MG63 (cell line): Measurements from ENCODE around the gene BMP5. TPM values are rescaled to one million over a fixed set of nuclear protein-coding genes. Genes with fewer than 3 reads are reported as not detected.

ENCODE experiments used
- DNase-seq: peaks from one replicate; pipeline ENCODE4 v3.0.0-alpha.2; 2020
- H3K27me3 ChIP-seq: fragments of 250-450 bp; sonication (Bioruptor Pico); 2 replicates; pipeline ENCODE4 v1.5.1; 2020; ENCODE audit warnings: mild to moderate bottlenecking, moderate library complexity
- H3K36me3 ChIP-seq: fragments of 250-450 bp; sonication (Bioruptor Pico); 2 replicates; pipeline ENCODE4 v1.5.1; 2020; ENCODE audit warnings: mild to moderate bottlenecking, moderate library complexity
- H3K4me3 ChIP-seq: fragments of 250-450 bp; sonication (Bioruptor Pico); 2 replicates; pipeline ENCODE4 v1.5.1; 2020; ENCODE audit warnings: mild to moderate bottlenecking, moderate library complexity
- H3K9me3 ChIP-seq: fragments of 250-450 bp; sonication (Bioruptor Pico); 2 replicates; pipeline ENCODE4 v1.5.1; 2020; ENCODE audit warnings: mild to moderate bottlenecking, moderate library complexity
- total RNA-seq: library from RNA; depleted of rRNA; stranded (reverse); fragments of >200 nt; shearing (Covaris generic); gene quantifications from 2 replicates; pipeline ENCODE4 v1.2.3, GENCODE V29; 2014; ENCODE audit warnings: low replicate concordance

BMP5 gene
- total RNA-seq, 1 experiment from 2014 or later, result 4.7 TPM

DNA sequence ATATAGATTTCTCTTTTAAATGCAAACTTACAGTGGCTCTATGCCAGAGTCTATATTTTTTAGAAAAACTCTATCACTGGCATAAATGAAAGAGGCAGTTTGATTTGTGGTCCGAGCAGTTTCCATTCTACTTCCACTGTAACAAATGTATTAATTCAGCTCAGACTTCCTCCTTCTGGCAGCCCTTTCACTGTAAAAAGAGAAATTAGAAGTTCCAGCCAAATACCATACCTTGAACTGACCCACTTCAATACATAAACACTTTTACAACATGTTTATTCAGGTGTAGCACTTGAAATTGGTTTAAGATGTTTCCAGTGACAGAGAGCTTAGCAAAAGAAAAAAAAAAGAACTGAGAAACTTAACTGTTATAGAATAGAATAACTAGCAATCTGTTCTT is 99.3 kb downstream of the BMP5 start:
- no peaks in the 10 kb centered on the region for H3K27me3 ChIP-seq
- H3K4me3 ChIP-seq, result no peak overlapping the region
- DNase-seq, result no peak
- H3K36me3 ChIP-seq, result no peaks in the 10 kb centered on the region
- H3K9me3 ChIP-seq, result no peaks in the 10 kb centered on the region

DNA sequence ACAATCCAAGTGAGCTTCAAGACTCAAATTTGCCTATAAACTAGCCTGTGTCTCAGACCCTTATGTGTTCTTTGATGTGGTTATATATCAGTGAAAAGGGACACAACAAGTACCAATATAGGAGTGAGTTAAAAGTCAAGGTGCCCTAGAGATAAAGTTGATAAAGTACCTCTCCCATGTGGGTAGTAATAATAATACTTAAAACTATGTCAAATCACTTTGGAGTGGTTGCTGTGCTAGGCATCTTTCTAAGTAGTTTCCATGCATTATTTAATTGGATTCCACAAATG is 100.4 kb downstream of the BMP5 start:
- Histone ChIP-seq H3K27me3 (no peaks in the 10 kb centered on the region), H3K36me3 (no peaks in the 10 kb centered on the region), H3K4me3 (no peak overlapping the region), H3K9me3 (no peaks in the 10 kb centered on the region)
- no peak for DNase-seq

DNA sequence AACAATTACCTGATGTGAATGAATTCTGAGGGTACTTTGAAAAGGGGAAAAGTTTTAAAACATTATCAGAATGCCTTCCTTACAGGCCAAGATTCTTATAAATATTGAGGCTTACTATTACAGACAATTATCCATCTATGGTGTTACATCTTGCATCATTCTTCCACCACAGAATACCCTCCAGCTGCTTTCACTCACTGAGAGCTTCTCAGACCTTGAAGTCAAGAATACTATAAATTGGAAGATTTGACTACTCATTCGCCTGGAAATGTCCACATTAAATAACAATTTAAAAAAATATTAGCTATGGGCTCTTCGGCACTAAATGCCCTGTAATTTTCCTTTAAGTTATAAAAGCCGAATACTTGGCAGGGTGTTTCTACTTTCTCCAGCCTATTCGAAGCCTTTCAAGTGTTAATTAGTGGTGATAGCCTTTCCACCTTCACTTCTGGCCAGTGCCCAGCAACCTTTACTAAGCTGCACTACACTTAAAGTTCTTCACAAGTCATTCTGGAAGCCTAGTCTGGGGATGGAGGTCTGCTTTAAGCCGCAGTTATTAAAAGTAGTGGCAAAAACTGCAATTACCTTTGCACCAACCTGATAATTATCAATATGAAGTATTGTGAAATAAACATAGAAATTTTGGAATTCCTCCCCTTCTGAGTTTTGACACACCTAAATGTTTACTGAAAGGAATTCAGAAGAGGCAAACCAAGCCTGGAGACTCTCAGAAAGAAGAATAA is 100.9 kb downstream of the BMP5 start:
- no peaks in the 10 kb centered on the region for H3K27me3 ChIP-seq
- DNase-seq, result no peak
- H3K4me3 ChIP-seq, result no peak overlapping the region
- no peaks in the 10 kb centered on the region for H3K9me3 ChIP-seq
- no peaks in the 10 kb centered on the region for H3K36me3 ChIP-seq

- Histone ChIP-seq H3K9me3 (no peaks in the 10 kb centered on the region), H3K4me3 (no peak overlapping the region), H3K27me3 (no peaks in the 10 kb centered on the region), H3K36me3 (no peaks in the 10 kb centered on the region)
- DNase-seq, result no peak
Observed at GRCh38 chr6:55773620-55774216, 101.7 kb downstream of the BMP5 start.

DNA sequence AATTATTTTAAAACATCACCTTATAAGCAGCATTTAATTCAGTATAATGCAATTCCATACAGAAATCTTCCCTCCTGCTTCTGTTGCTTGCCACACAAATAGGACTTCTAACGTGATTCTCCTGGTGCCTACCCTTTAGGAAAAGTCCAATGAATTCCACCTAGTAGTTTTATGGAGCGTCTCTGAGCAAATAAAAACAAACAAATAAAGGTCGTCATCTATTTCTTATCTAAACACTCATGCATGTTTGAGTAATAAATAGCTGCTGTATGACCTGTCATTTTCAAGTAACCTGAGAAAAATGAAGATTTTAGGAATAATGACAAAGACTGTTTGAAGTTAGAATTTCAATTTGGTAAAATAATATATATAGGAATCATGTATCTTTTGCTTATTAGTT is 102.7 kb downstream of the BMP5 start:
- H3K4me3 ChIP-seq, result no peak overlapping the region
- H3K36me3 ChIP-seq, result no peaks in the 10 kb centered on the region
- H3K27me3 ChIP-seq, result no peaks in the 10 kb centered on the region
- H3K9me3 ChIP-seq, result no peaks in the 10 kb centered on the region
- DNase-seq, result no peak

- H3K9me3 ChIP-seq, result no peaks in the 10 kb centered on the region; the same call in 1 of the 2 replicates
- no peak for DNase-seq
- no peaks in the 10 kb centered on the region for H3K36me3 ChIP-seq
- H3K27me3 ChIP-seq, result no peaks in the 10 kb centered on the region
- H3K4me3 ChIP-seq, result no peak overlapping the region
Observed at GRCh38 chr6:55759536-55759935, 115.9 kb downstream of the BMP5 start.

- H3K4me3 ChIP-seq, result no peak overlapping the region
Observed at GRCh38 chr6:55758156-55758937, 117.0 kb downstream of the BMP5 start.

GRCh38 chr6:55756531-55757031 is 118.8 kb downstream of the BMP5 start:
- no peak for DNase-seq
- H3K4me3 ChIP-seq, result no peak overlapping the region
- no peaks in the 10 kb centered on the region for H3K27me3 ChIP-seq
- no peaks in the 10 kb centered on the region for H3K36me3 ChIP-seq
- no peaks in the 10 kb centered on the region; the same call in 1 of the 2 replicates for H3K9me3 ChIP-seq

More at GRCh38 chr6:55758156-55758937, 117.0 kb downstream of the BMP5 start:
- DNase-seq, result peak; percentile 20
- Histone ChIP-seq H3K36me3 (no peaks in the 10 kb centered on the region), H3K27me3 (no peaks in the 10 kb centered on the region), H3K9me3 (no peaks in the 10 kb centered on the region; the same call in 1 of the 2 replicates)

DNA sequence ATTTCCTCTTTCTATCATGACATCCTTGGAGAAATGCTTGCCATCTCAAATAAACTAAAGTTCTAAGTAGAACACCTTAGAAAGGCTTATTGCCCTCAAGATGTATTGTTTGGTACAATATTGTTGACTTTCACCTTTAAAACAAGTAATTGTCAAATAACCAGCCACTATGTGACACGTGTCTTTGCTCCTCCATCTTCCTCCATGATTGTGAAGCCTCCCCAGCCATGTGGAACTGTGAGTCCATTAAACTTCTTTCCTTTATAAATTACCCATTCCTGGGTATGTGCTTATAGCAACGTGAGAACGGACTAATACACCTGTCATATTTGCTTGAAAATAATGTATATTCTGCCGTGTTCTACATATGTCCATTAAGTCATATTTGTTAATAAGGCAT is 126.5 kb downstream of the BMP5 start:
- Histone ChIP-seq H3K27me3 (no peaks in the 10 kb centered on the region), H3K9me3 (no peaks in the 10 kb centered on the region), H3K36me3 (no peaks in the 10 kb centered on the region), H3K4me3 (no peak overlapping the region)
- no peak for DNase-seq

GRCh38 chr6:55746473-55746872 is 128.9 kb downstream of the BMP5 start:
- Histone ChIP-seq H3K4me3 (no peak overlapping the region), H3K27me3 (no peaks in the 10 kb centered on the region), H3K9me3 (no peaks in the 10 kb centered on the region), H3K36me3 (no peaks in the 10 kb centered on the region)
- no peak for DNase-seq

GRCh38 chr6:55734256-55734655 is 141.1 kb downstream of the BMP5 start:
- no peaks in the 10 kb centered on the region for H3K36me3 ChIP-seq
- no peak for DNase-seq
- no peaks in the 10 kb centered on the region for H3K27me3 ChIP-seq
- H3K4me3 ChIP-seq, result no peak overlapping the region
- no peaks in the 10 kb centered on the region for H3K9me3 ChIP-seq

GRCh38 chr6:55729665-55730064 is 145.7 kb downstream of the BMP5 start:
- DNase-seq, result no peak
- H3K4me3 ChIP-seq, result no peak overlapping the region
- H3K27me3 ChIP-seq, result no peaks in the 10 kb centered on the region
- no peaks in the 10 kb centered on the region for H3K9me3 ChIP-seq
- H3K36me3 ChIP-seq, result no peaks in the 10 kb centered on the region

- DNase-seq, result no peak
Observed at GRCh38 chr6:55726144-55726543, 149.2 kb downstream of the BMP5 start.

GRCh38 chr6:55714831-55715230 is 160.6 kb downstream of the BMP5 start:
- no peak for DNase-seq
- Histone ChIP-seq H3K36me3 (no peaks in the 10 kb centered on the region), H3K9me3 (no peaks in the 10 kb centered on the region), H3K4me3 (no peak overlapping the region), H3K27me3 (no peaks in the 10 kb centered on the region)

More at GRCh38 chr6:55726144-55726543, 149.2 kb downstream of the BMP5 start:
- no peaks in the 10 kb centered on the region for H3K36me3 ChIP-seq
- H3K27me3 ChIP-seq, result no peaks in the 10 kb centered on the region
- H3K9me3 ChIP-seq, result no peaks in the 10 kb centered on the region
- no peak overlapping the region for H3K4me3 ChIP-seq

DNA sequence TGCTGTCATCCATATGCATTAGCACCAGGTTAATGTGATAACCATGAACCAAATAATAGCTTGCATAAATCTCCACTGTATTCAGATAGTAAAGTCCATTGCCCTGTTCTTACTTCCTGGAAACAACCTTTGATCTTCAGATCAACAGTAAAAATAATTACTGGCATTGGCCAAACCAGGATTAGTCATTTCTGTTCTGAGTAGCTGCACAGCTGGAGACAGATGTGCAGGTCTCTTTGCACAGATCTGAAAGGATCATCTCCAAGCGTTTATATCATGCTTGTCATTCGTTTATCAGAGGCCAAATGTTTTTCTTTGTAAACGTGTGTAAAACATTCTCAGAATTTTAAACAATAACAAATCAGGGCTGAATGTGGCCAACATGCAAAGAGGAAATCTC is 162.0 kb downstream of the BMP5 start:
- Histone ChIP-seq H3K9me3 (no peaks in the 10 kb centered on the region), H3K4me3 (no peak overlapping the region), H3K27me3 (no peaks in the 10 kb centered on the region), H3K36me3 (no peaks in the 10 kb centered on the region)
- DNase-seq, result peak; percentile 61

- no peaks in the 10 kb centered on the region for H3K36me3 ChIP-seq
Observed at GRCh38 chr6:55708711-55709110, 166.7 kb downstream of the BMP5 start.

More at GRCh38 chr6:55708711-55709110, 166.7 kb downstream of the BMP5 start:
- Histone ChIP-seq H3K9me3 (0 out of 2 replicates have a peak, but pooled peaks cover 3% of the 10 kb centered on the region), H3K27me3 (no peaks in the 10 kb centered on the region), H3K4me3 (no peak overlapping the region)
- DNase-seq, result no peak
